SKM-1 (cell line): ENCODE data around the gene TIMM29.
A peak's percentile ranks its signal among the peaks of the same experiment; 100 is the strongest.
"Not testable (repeated sequence)": the region's sequence is repeated elsewhere in the genome, so short reads cannot be mapped to it uniquely, and the experiment has no call there.

Experiments used
- DNase-seq: peaks from one replicate; lab custom pipeline; 2025; ENCODE audit not compliant: unreplicated experiment; lab: John Stamatoyannopoulos, UW

The TIMM29 gene

GRCh38 chr19:10936661-10937084 lies 8.1 kb downstream of the TIMM29 start:
- peak; percentile 54 for DNase-seq

GRCh38 chr19:10941649-10942048 lies 13.0 kb downstream of the TIMM29 start:
- not testable (repeated sequence) for DNase-seq

GRCh38 chr19:10943412-10943811 lies 14.8 kb downstream of the TIMM29 start:
- DNase-seq, result not testable (repeated sequence)

- no peak for DNase-seq
These were observed 16.7 kb downstream of the TIMM29 start for GRCh38 chr19:10945264-10945663.

GRCh38 chr19:10946958-10947657 lies 18.5 kb downstream of the TIMM29 start:
- DNase-seq, result no peak

GRCh38 chr19:10952809-10953208 lies 24.2 kb downstream of the TIMM29 start:
- no peak for DNase-seq

GRCh38 chr19:10959277-10959968 lies 30.8 kb downstream of the TIMM29 start:
- not testable (repeated sequence) for DNase-seq

GRCh38 chr19:10960314-10961072 lies 31.9 kb downstream of the TIMM29 start, which contains the start of gene SMARCA4:
Gene SMARCA4 (plus strand): TSS chr19:10961030. CDS start chr19:10984152, 23,122 bp downstream.
- DNase-seq, result peak; percentile 86

GRCh38 chr19:10961073-10961860 lies 32.7 kb downstream of the TIMM29 start:
- DNase-seq, result no peak

- DNase-seq, result no peak
These were observed 34.3 kb downstream of the TIMM29 start for GRCh38 chr19:10962863-10963262.

- DNase-seq, result no peak
These were observed 35.3 kb downstream of the TIMM29 start for GRCh38 chr19:10963865-10964264.

GRCh38 chr19:10964903-10965302 lies 36.3 kb downstream of the TIMM29 start:
- no peak for DNase-seq

- no peak for DNase-seq
These were observed 36.8 kb downstream of the TIMM29 start for GRCh38 chr19:10965398-10965797.

GRCh38 chr19:10966809-10967208 lies 38.2 kb downstream of the TIMM29 start:
- DNase-seq, result no peak

- no peak for DNase-seq
These were observed 40.0 kb downstream of the TIMM29 start for GRCh38 chr19:10968527-10969135.

GRCh38 chr19:10971107-10971726 lies 42.6 kb downstream of the TIMM29 start:
- no peak for DNase-seq

GRCh38 chr19:10975374-10976130 lies 46.9 kb downstream of the TIMM29 start:
- DNase-seq, result no peak

GRCh38 chr19:10976131-10976892 lies 47.7 kb downstream of the TIMM29 start:
- DNase-seq, result no peak

- no peak for DNase-seq
These were observed 49.1 kb downstream of the TIMM29 start for GRCh38 chr19:10977742-10978092.
